GM19099 (cell line): ENCODE measurements around the gene SDK1.

Experiments used
- POLR2A ChIP-seq: IDR thresholded peaks from 3 replicates; pipeline ENCODE4 v1.6.1; 2011; ENCODE audit warnings: low read depth; ENCODE audit not compliant: insufficient read length; ENCODE audit errors: extremely low read depth

SDK1 gene

GRCh38 chr7:3895341-3896116, 594.5 kb downstream of the SDK1 start:
- TF ChIP-seq POLR2A, result no peak

- TF ChIP-seq POLR2A, result no peak
Measured at GRCh38 chr7:3896169-3896765, 595.2 kb downstream of the SDK1 start.

GRCh38 chr7:3897430-3898372, 596.6 kb downstream of the SDK1 start:
- TF ChIP-seq POLR2A, result no peak

- no peak for TF ChIP-seq POLR2A
Measured at GRCh38 chr7:3899559-3899991, 598.5 kb downstream of the SDK1 start.

GRCh38 chr7:3908153-3908552, 607.1 kb downstream of the SDK1 start:
- TF ChIP-seq POLR2A, result no peak

- no peak for TF ChIP-seq POLR2A
Measured at GRCh38 chr7:3909128-3909527, 608.1 kb downstream of the SDK1 start.

- TF ChIP-seq POLR2A, result no peak
Measured at GRCh38 chr7:3910054-3910453, 609.0 kb downstream of the SDK1 start.

GRCh38 chr7:3911685-3912084, 610.6 kb downstream of the SDK1 start:
- TF ChIP-seq POLR2A, result no peak

- no peak for TF ChIP-seq POLR2A
Measured at GRCh38 chr7:3912291-3912690, 611.2 kb downstream of the SDK1 start.

- no peak for TF ChIP-seq POLR2A
Measured at GRCh38 chr7:3914051-3914775, 613.2 kb downstream of the SDK1 start.

- no peak for TF ChIP-seq POLR2A
Measured at GRCh38 chr7:3915337-3915878, 614.4 kb downstream of the SDK1 start.

GRCh38 chr7:3916146-3916545, 615.1 kb downstream of the SDK1 start:
- no peak for TF ChIP-seq POLR2A

- no peak for TF ChIP-seq POLR2A
Measured at GRCh38 chr7:3917436-3917835, 616.4 kb downstream of the SDK1 start.

GRCh38 chr7:3918576-3918975, 617.5 kb downstream of the SDK1 start:
- no peak for TF ChIP-seq POLR2A
